Lung (tissue), 12 donors: ENCODE data around the gene HNRNPAB. TPM values are rescaled to one million over a fixed set of nuclear protein-coding genes. Genes with fewer than 3 reads are reported as not detected.

Experiments used
- ATAC-seq: fragments of 200-7000 bp; cut with Tn5 transposase; one replicate; pipeline ENCODE4 v1.9.1; 2020; ENCODE audit warnings: moderate number of reproducible peaks; ENCODE audit not compliant: insufficient read depth, low FRiP score
- DNase-seq, 3 donors: peaks; one replicate each; pipeline ENCODE4 v3.0.0-alpha.2; 2013 to 2017
- H3K27ac ChIP-seq, 2 donors: one replicate each; pipeline ENCODE4 v1.5.1; 2013; ENCODE audit warnings: mild to moderate bottlenecking in 2 of 2, moderate library complexity in 2 of 2, control low read depth in 1 of 2, inconsistent platforms in 1 of 2, low read depth in 1 of 2, low read length in 1 of 2
- H3K27me3 ChIP-seq, 3 donors: one replicate each; pipeline ENCODE4 v1.5.1; 2013; ENCODE audit warnings: low read length in 2 of 3; ENCODE audit not compliant: control insufficient read depth in 3 of 3, insufficient read depth in 3 of 3
- H3K36me3 ChIP-seq, 4 donors: one replicate each; pipeline ENCODE4 v1.5.1; 2013; ENCODE audit warnings: low read length in 4 of 4, mild to moderate bottlenecking in 1 of 4, moderate library complexity in 1 of 4; ENCODE audit not compliant: control insufficient read depth in 4 of 4, insufficient read depth in 4 of 4
- H3K4me1 ChIP-seq, 5 donors: one replicate each; pipeline ENCODE4 v1.5.1; 2013; ENCODE audit warnings: low read length in 5 of 5, mild to moderate bottlenecking in 2 of 5, moderate library complexity in 1 of 5; ENCODE audit not compliant: control insufficient read depth in 5 of 5, insufficient read depth in 5 of 5
- H3K4me3 ChIP-seq: one replicate; pipeline ENCODE4 v1.5.1; 2013; ENCODE audit warnings: mild to moderate bottlenecking, control low read depth, moderate library complexity
- H3K9ac ChIP-seq, 2 donors: one replicate each; pipeline ENCODE4 v1.5.1; 2013; ENCODE audit warnings: low read length in 2 of 2, control low read depth in 1 of 2; ENCODE audit not compliant: insufficient read depth in 1 of 2
- H3K9me3 ChIP-seq, 4 donors: one replicate each; pipeline ENCODE4 v1.5.1; 2013; ENCODE audit warnings: low read length in 3 of 4, mild to moderate bottlenecking in 1 of 4, moderate library complexity in 1 of 4; ENCODE audit not compliant: control insufficient read depth in 4 of 4, insufficient read depth in 3 of 4
- WGBS, 2 donors: extraction: QIAGEN DNeasy Blood & Tissue Kit; methylation state at CpG; one replicate each; pipeline ENCODE4 v1.1.7; 2013; 5-methylcytosine and 5-hydroxymethylcytosine counted together
- polyA plus RNA-seq, 2 donors: library from polyadenylated mRNA; stranded (reverse); fragments of 200-250 nt; gene quantifications; one replicate each; pipeline ENCODE4 v1.2.1, GENCODE V29; 2013
- total RNA-seq, 2 donors: library from RNA; depleted of rRNA in 1 of 2; stranded (reverse); fragments of >200 nt in 1 of 2; gene quantifications; one replicate each; pipeline ENCODE4 v1.2.1, GENCODE V29; 2014 to 2021
- TF ChIP-seq, protein P1 (sequence below): IDR thresholded peaks from 2 replicates; pipeline ENCODE4 v1.5.1; 2012; ENCODE audit warnings: mild to moderate bottlenecking; ENCODE audit errors: control extremely low read depth, extremely low read depth
- donor health status: control.
- donor health status: control.
- donor health status: Bipolar disorder and iron deficiency.
- donor health status: healthy.
- donor health status: DM: yes; HTN: yes; CAD: no.

HNRNPAB gene
- total and polyA plus RNA-seq, 4 donors = 35.9 to 168 (median 131) TPM

DNA sequence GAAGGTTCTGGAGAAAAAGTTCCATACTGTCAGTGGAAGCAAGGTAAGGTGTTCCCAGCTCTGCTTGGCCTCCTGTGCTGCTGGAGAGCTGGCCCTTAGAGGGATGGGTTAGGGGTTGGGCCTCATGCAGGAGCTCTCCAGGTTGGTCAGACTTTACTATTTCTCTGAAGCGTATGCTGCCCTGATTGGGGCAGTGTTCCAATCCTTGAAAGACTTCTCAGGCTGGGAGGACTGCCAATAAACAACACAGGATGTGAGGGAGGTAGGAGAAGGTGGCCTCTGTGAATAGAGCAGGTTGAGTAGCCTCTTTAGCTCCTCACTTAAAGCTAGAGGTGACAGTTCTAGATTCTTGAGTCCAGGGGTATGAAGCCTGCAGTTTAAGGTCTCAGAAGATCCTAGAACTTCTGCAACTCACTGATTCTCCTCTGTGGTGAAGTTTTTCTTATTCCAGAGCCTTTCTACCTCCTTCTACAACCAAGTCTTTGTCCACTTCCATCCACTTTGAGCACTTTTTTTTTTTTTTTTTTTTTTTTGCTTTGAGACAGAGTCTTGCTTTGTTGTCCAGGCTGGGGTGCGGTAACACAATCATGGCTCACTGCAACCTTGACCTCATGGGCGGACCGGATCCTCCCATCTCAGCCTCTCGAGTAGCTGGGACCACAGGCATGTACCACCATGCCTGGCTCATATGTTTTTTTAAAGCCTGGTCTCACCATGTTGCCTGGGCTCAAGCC lies 3.0 kb downstream of the HNRNPAB start:
- no peak overlapping the region for H3K4me3 ChIP-seq
- DNase-seq = peak in 1 of 3 donors; percentile 37

DNA sequence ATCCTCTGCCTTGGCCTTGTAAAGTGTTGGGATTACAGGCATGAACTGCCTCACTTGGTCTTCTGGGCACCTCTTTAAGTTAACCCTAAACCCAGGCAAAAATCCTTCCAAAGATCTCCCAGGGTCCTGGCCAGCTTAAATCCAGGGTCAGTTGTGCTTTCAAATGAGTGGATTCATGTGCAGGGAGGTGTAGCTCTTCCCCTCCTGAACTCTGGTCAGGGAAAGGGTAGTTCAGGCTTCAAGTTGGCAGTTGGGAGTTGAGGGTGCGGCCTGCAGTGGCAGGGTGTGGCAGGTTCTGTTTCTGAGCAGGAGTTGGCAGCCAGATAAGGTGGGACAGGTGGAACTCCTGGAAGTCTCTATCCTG lies 3.6 kb downstream of the HNRNPAB start:
- DNase-seq = no peak

More for the DNA sequence above, 3.0 kb downstream of the HNRNPAB start:
- Histone ChIP-seq H3K9ac (no peak overlapping the region), H3K36me3 (peaks cover 16 to 56% (median 49%) of the 10 kb centered on the region in 4 donors), H3K27ac (peak overlapping the region in 1 of 2 donors; percentile 1), H3K27me3 (no peaks in the 10 kb centered on the region), H3K4me1 (peaks cover 8 to 20% (median 13%) of the 10 kb centered on the region in 5 donors), H3K9me3 (no peaks in the 10 kb centered on the region)
- no peak for ATAC-seq
- TF ChIP-seq, protein P1, sequence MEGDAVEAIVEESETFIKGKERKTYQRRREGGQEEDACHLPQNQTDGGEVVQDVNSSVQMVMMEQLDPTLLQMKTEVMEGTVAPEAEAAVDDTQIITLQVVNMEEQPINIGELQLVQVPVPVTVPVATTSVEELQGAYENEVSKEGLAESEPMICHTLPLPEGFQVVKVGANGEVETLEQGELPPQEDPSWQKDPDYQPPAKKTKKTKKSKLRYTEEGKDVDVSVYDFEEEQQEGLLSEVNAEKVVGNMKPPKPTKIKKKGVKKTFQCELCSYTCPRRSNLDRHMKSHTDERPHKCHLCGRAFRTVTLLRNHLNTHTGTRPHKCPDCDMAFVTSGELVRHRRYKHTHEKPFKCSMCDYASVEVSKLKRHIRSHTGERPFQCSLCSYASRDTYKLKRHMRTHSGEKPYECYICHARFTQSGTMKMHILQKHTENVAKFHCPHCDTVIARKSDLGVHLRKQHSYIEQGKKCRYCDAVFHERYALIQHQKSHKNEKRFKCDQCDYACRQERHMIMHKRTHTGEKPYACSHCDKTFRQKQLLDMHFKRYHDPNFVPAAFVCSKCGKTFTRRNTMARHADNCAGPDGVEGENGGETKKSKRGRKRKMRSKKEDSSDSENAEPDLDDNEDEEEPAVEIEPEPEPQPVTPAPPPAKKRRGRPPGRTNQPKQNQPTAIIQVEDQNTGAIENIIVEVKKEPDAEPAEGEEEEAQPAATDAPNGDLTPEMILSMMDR = no peak
- WGBS, 2 donors = 74 to 87% methylated on average over 5 of the region's 5 CpGs

GRCh38 chr5:178208540-178209227 lies 4.4 kb downstream of the HNRNPAB start:
- WGBS, 2 donors = 84 to 91% methylated on average over 5 of the region's 5 CpGs
- no peak for ATAC-seq
- no peaks in the 10 kb centered on the region for H3K27me3 ChIP-seq
- H3K4me1 ChIP-seq = peaks cover 8 to 19% (median 12%) of the 10 kb centered on the region in 5 donors
- TF ChIP-seq, protein P1 = no peak
- H3K4me3 ChIP-seq = no peak overlapping the region
- no peak overlapping the region for H3K9ac ChIP-seq
- H3K27ac ChIP-seq = no peak overlapping the region
- no peak for DNase-seq
- peaks cover 18 to 65% (median 60%) of the 10 kb centered on the region in 4 donors for H3K36me3 ChIP-seq
- no peaks in the 10 kb centered on the region for H3K9me3 ChIP-seq

More for the DNA sequence above, 3.6 kb downstream of the HNRNPAB start:
- H3K36me3 ChIP-seq = peaks cover 16 to 58% (median 54%) of the 10 kb centered on the region in 4 donors
- H3K4me3 ChIP-seq = no peak overlapping the region
- H3K9me3 ChIP-seq = no peaks in the 10 kb centered on the region
- WGBS, 2 donors = 78 to 86% methylated on average over 1 of the region's 1 CpG
- H3K9ac ChIP-seq = no peak overlapping the region
- TF ChIP-seq, protein P1 = no peak
- peak overlapping the region in 1 of 2 donors; percentile 1 for H3K27ac ChIP-seq
- no peak for ATAC-seq
- peaks cover 8 to 20% (median 13%) of the 10 kb centered on the region in 5 donors for H3K4me1 ChIP-seq
- H3K27me3 ChIP-seq = no peaks in the 10 kb centered on the region
